ENCODE results near the gene MISP3. TPM values are rescaled to one million over a fixed set of nuclear protein-coding genes. Genes with fewer than 3 reads are reported as not detected.

Gene MISP3
- total and polyA plus RNA-seq, 9 of the 15 experiments (the other 6 are each of a cell fraction or from before 2014, with no cell fraction given) = 0.25 to 5.6 (median 1.6) TPM

DNA sequence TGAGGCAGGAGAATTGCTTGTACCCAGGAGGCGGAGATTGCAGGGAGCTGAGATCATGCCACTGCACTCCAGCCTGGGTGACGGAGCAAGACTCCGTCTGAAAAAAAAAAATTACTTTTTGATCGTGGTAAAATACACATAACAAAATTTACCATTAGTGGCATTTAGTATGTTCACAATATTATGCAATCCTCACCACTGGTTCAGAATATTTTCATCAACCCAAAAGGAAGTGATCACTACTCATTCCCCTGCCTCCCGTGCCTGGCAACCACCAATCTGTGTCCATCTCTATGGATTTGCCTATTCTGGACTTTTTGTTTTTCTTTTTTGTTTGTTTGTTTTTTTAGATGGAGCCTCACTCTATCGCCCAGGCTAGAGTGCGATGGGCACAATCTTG, 9.5 kb upstream of the MISP3 start:
- 65% methylated on average over 7 of the region's 7 CpGs for WGBS (ENCODE audit: insufficient coverage, low coverage, missing lambda C conversion rate)
- no peak for TF ChIP-seq CEBPG (CRISPR knock-in tag; IDR thresholded peaks at IDR 0.05)
- peak in 1 of 2 experiments; percentile 57; a peak in 2 of 4 replicates for TF ChIP-seq CEBPG (tag; conservative IDR thresholded peaks at IDR 0.05 in 1 of 2, IDR thresholded peaks at IDR 0.05 in 1 of 2)
- TF ChIP-seq PHTF2 (CRISPR knock-in tag; IDR thresholded peaks at IDR 0.05) = no peak
- no peak overlapping the region for H3K27ac ChIP-seq (ENCODE audit: extremely low read depth, low read depth, low read length)
- FAIRE-seq (no peak), DNase-seq (ENCODE audit: extremely low read depth in 1 of 4, low spot score in 3 of 4) (no peak), ATAC-seq (no peak)
- H3K4me1 ChIP-seq (replicated peaks in 1 of 2; ENCODE audit: control insufficient read depth in 2 of 2, insufficient read depth in 2 of 2, low read length in 2 of 2) = peaks cover 32 to 36% of the 10 kb centered on the region in 2 experiments
- H3K79me2 ChIP-seq (ENCODE audit: control insufficient read depth, insufficient read depth, low read length) = no peaks in the 10 kb centered on the region
- H3K36me3 ChIP-seq (ENCODE audit: control insufficient read depth, insufficient read depth, low read length) = no peaks in the 10 kb centered on the region
- BruUV-seq (replicated peaks) = no TSS peak
- no peaks in the 10 kb centered on the region for H3K9me3 ChIP-seq (replicated peaks; ENCODE audit: control insufficient read depth, insufficient read depth, low read depth, low read length)
- no peak overlapping the region for H3K4me3 ChIP-seq
- POLR2A ChIA-PET = no interaction called here
- no peak overlapping the region for H3K9ac ChIP-seq (ENCODE audit: insufficient read depth in 1 of 2, low read depth in 2 of 2, low read length in 2 of 2)
- in situ Hi-C loops (cut with MboI) (loop anchor here (25.0 kb wide), 1 partner anchor 476 kb away; no protein-coding TSS in a partner anchor), intact Hi-C loops (cut with micrococcal nuclease) (no loop called here)
- H2AFZ ChIP-seq (ENCODE audit: low read depth, low read length) = no peak overlapping the region
- no peaks in the 10 kb centered on the region for H4K20me1 ChIP-seq (replicated peaks; ENCODE audit: control insufficient read depth, insufficient read depth, low read length)
- CTCF ChIA-PET (ENCODE audit: low intra/inter-chr PET ratio) = no interaction called here
- no peaks in the 10 kb centered on the region for H3K27me3 ChIP-seq (ENCODE audit: control insufficient read depth in 2 of 2, insufficient read depth in 2 of 2, low read length in 2 of 2)
- H3K4me2 ChIP-seq (ENCODE audit: insufficient read depth, low read length) = no peak overlapping the region
- H3K9me1 ChIP-seq (ENCODE audit: control insufficient read depth, insufficient read depth, low read length) = no peaks in the 10 kb centered on the region

DNA sequence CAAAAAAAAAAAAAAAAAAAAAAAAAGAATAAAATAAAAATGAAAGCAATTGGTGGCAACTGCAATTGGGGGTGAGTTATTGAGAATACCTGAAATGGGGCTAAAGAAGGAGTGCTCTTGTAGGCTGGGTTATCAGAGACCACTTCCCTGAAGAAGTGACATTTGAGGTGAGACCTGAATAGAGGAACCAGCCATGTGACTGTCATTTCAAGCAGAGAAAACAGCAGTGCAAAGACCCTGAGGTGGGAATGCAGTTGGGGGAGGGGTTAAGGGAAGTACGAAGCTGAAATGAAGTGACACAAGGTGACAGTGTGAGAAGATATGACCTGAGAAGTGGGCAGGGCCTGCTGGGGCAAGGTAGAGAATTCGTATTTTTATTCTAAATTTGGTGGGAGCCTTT, 6.5 kb upstream of the MISP3 start:
- ATAC-seq = no peak
- peaks cover 7 to 19% of the 10 kb centered on the region in 2 experiments for H3K4me1 ChIP-seq (replicated peaks in 1 of 2; ENCODE audit: control insufficient read depth in 2 of 2, insufficient read depth in 2 of 2, low read length in 2 of 2)
- H3K27ac ChIP-seq (ENCODE audit: extremely low read depth, low read depth, low read length) = no peak overlapping the region
- no TSS peak for BruUV-seq (replicated peaks)
- intact Hi-C loops (cut with micrococcal nuclease) (no loop called here), in situ Hi-C loops (cut with MboI) (loop anchor here (25.0 kb wide), 1 partner anchor 479 kb away; no protein-coding TSS in a partner anchor)
- POLR2A ChIA-PET = no interaction called here
- DNase-seq (ENCODE audit: extremely low read depth in 1 of 4, low spot score in 3 of 4) = no peak
- no peak overlapping the region for H3K9ac ChIP-seq (ENCODE audit: insufficient read depth in 1 of 2, low read depth in 2 of 2, low read length in 2 of 2)
- 8% methylated on average over 2 of the region's 2 CpGs for WGBS (ENCODE audit: insufficient coverage, low coverage, missing lambda C conversion rate)
- TF ChIP-seq LARP7 (IDR thresholded peaks at IDR 0.05) (no peak), RBM25 (IDR thresholded peaks at IDR 0.05; ENCODE audit: low read depth, low read length, severe bottlenecking) (peak; percentile 72)
- TF ChIP-seq, protein P1, sequence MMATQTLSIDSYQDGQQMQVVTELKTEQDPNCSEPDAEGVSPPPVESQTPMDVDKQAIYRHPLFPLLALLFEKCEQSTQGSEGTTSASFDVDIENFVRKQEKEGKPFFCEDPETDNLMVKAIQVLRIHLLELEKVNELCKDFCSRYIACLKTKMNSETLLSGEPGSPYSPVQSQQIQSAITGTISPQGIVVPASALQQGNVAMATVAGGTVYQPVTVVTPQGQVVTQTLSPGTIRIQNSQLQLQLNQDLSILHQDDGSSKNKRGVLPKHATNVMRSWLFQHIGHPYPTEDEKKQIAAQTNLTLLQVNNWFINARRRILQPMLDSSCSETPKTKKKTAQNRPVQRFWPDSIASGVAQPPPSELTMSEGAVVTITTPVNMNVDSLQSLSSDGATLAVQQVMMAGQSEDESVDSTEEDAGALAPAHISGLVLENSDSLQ (IDR thresholded peaks at IDR 0.05) = 0 out of 2 replicates have a peak, but pooled peaks have one; percentile 7
- H3K9me1 ChIP-seq (ENCODE audit: control insufficient read depth, insufficient read depth, low read length) = no peaks in the 10 kb centered on the region
- no peaks in the 10 kb centered on the region for H3K9me3 ChIP-seq (replicated peaks; ENCODE audit: control insufficient read depth, insufficient read depth, low read depth, low read length)
- 0 out of 2 replicates have a peak overlapping the region, but pooled peaks have one; percentile 14 for H2AFZ ChIP-seq (ENCODE audit: low read depth, low read length)
- H3K4me3 ChIP-seq = no peak overlapping the region
- no peaks in the 10 kb centered on the region for H4K20me1 ChIP-seq (replicated peaks; ENCODE audit: control insufficient read depth, insufficient read depth, low read length)
- H3K36me3 ChIP-seq (ENCODE audit: control insufficient read depth, insufficient read depth, low read length) = no peaks in the 10 kb centered on the region
- no peaks in the 10 kb centered on the region for H3K27me3 ChIP-seq (ENCODE audit: control insufficient read depth in 2 of 2, insufficient read depth in 2 of 2, low read length in 2 of 2)
- peak; percentile 35 for FAIRE-seq
- no peak overlapping the region for H3K4me2 ChIP-seq (ENCODE audit: insufficient read depth, low read length)
- H3K79me2 ChIP-seq (ENCODE audit: control insufficient read depth, insufficient read depth, low read length) = no peaks in the 10 kb centered on the region
- CTCF ChIA-PET (ENCODE audit: low intra/inter-chr PET ratio) = no interaction called here
